Trophoblast cell (in vitro differentiated cells and primary cell): ENCODE results near the gene VPREB1.

Experiments used
- DNase-seq, 2 donors: peaks; one replicate each; pipeline ENCODE4 v3.0.0-alpha.2; 2016
- H2AFZ ChIP-seq: 2 replicates; pipeline ENCODE4 v1.6.1; 2013; ENCODE audit warnings: low read length, moderate library complexity, mild to moderate bottlenecking; ENCODE audit not compliant: insufficient read depth, poor library complexity
- H2AK5ac ChIP-seq: 2 replicates; pipeline ENCODE4 v1.6.1; 2013; ENCODE audit warnings: mild to moderate bottlenecking, low read length
- H2BK120ac ChIP-seq: 2 replicates; pipeline ENCODE4 v1.6.1; 2013; ENCODE audit warnings: low read length, mild to moderate bottlenecking, moderate library complexity; ENCODE audit not compliant: insufficient read depth, poor library complexity
- H2BK12ac ChIP-seq: 2 replicates; pipeline ENCODE4 v1.6.1; 2013; ENCODE audit warnings: mild to moderate bottlenecking, low read length, moderate library complexity
- H2BK5ac ChIP-seq: 2 replicates; pipeline ENCODE4 v1.6.1; 2013; ENCODE audit warnings: low read length, low read depth, moderate library complexity, mild to moderate bottlenecking; ENCODE audit not compliant: poor library complexity
- H3K14ac ChIP-seq: 2 replicates; pipeline ENCODE4 v1.6.1; 2013; ENCODE audit warnings: mild to moderate bottlenecking, low read length
- H3K18ac ChIP-seq: 2 replicates; pipeline ENCODE4 v1.6.1; 2013; ENCODE audit warnings: mild to moderate bottlenecking, low read length
- H3K23ac ChIP-seq: 2 replicates; pipeline ENCODE4 v1.6.1; 2013; ENCODE audit warnings: low read length
- H3K27ac ChIP-seq: 2 replicates; pipeline ENCODE4 v1.5.1; 2013; ENCODE audit warnings: low read depth, mild to moderate bottlenecking, inconsistent platforms, low read length, moderate library complexity
- H3K27me3 ChIP-seq: 2 replicates; pipeline ENCODE4 v1.6.1; 2013; ENCODE audit warnings: inconsistent platforms, mild to moderate bottlenecking, low read length, moderate library complexity; ENCODE audit not compliant: insufficient read depth
- H3K36me3 ChIP-seq, 2 experiments: 1 replicate in 1 of 2; 2 replicates in 1 of 2; pipeline ENCODE4 v1.6.1; 2013; ENCODE audit warnings: low read length in 2 of 2, mild to moderate bottlenecking in 2 of 2, moderate library complexity in 1 of 2; ENCODE audit not compliant: insufficient read depth in 2 of 2, control insufficient read depth in 1 of 2
- H3K4ac ChIP-seq: 2 replicates; pipeline ENCODE4 v1.6.1; 2013; ENCODE audit warnings: low read depth, mild to moderate bottlenecking, low read length, moderate library complexity
- H3K4me1 ChIP-seq, 2 experiments: 1 replicate in 1 of 2; 2 replicates in 1 of 2; pipeline ENCODE4 v1.6.1; 2013; ENCODE audit warnings: low read length in 2 of 2, mild to moderate bottlenecking in 2 of 2, moderate library complexity in 1 of 2; ENCODE audit not compliant: insufficient read depth in 2 of 2, control insufficient read depth in 1 of 2
- H3K4me2 ChIP-seq: 2 replicates; pipeline ENCODE4 v1.6.1; 2013; ENCODE audit warnings: inconsistent platforms, mild to moderate bottlenecking, low read length, moderate library complexity
- H3K4me3 ChIP-seq: 2 replicates; pipeline ENCODE4 v1.5.1; 2013; ENCODE audit warnings: mild to moderate bottlenecking, low read depth, low read length, inconsistent platforms
- H3K79me1 ChIP-seq: one replicate; pipeline ENCODE4 v1.6.1; 2013; ENCODE audit warnings: low read length
- H3K79me2 ChIP-seq: 2 replicates; pipeline ENCODE4 v1.6.1; 2013; ENCODE audit warnings: low read length, mild to moderate bottlenecking; ENCODE audit not compliant: control insufficient read depth, insufficient read depth, poor library complexity
- H3K9ac ChIP-seq: 2 replicates; pipeline ENCODE4 v1.6.1; 2013; ENCODE audit warnings: mild to moderate bottlenecking, low read length
- H3K9me3 ChIP-seq: 2 replicates; pipeline ENCODE4 v1.6.1; 2013; ENCODE audit warnings: low read depth, mild to moderate bottlenecking, control low read depth, inconsistent platforms, low read length; ENCODE audit not compliant: insufficient read depth
- H4K12ac ChIP-seq: 2 replicates; pipeline ENCODE4 v1.6.1; 2013; ENCODE audit warnings: low read depth, mild to moderate bottlenecking, low read length, moderate library complexity
- H4K8ac ChIP-seq: 2 replicates; pipeline ENCODE4 v1.6.1; 2013; ENCODE audit warnings: low read depth, mild to moderate bottlenecking, low read length, moderate library complexity
- H4K91ac ChIP-seq: one replicate; pipeline ENCODE4 v1.6.1; 2013; ENCODE audit warnings: low read depth, mild to moderate bottlenecking, low read length, moderate library complexity
- WGBS: extraction: QIAGEN DNeasy Blood & Tissue Kit; methylation state at CpG from one replicate; pipeline ENCODE4 v1.1.7; 2013; ENCODE audit warnings: missing lambda C conversion rate; ENCODE audit not compliant: insufficient read length, insufficient coverage; ENCODE audit errors: extremely low coverage; 5-methylcytosine and 5-hydroxymethylcytosine counted together

Gene VPREB1

GRCh38 chr22:22196833-22197477 lies 47.6 kb upstream of the VPREB1 start:
- Histone ChIP-seq H4K8ac (no peak overlapping the region), H2BK120ac (no peak overlapping the region), H3K9ac (no peak overlapping the region), H3K18ac (no peak overlapping the region), H2AFZ (no peak overlapping the region), H4K91ac (no peak overlapping the region), H3K4me2 (no peak overlapping the region), H3K23ac (no peak overlapping the region), H3K27me3 (no peaks in the 10 kb centered on the region), H2BK5ac (no peak overlapping the region), H3K9me3 (no peaks in the 10 kb centered on the region), H3K4me1 (no peaks in the 10 kb centered on the region), H3K36me3 (no peaks in the 10 kb centered on the region), H3K79me2 (no peaks in the 10 kb centered on the region), H3K14ac (no peak overlapping the region), H2AK5ac (no peak overlapping the region), H4K12ac (no peak overlapping the region), H3K27ac (no peak overlapping the region), H3K4ac (no peak overlapping the region), H3K79me1 (no peaks in the 10 kb centered on the region), H3K4me3 (no peak overlapping the region), H2BK12ac (no peak overlapping the region)
- no peak for DNase-seq
- WGBS, result no CpG with 5 or more reads among the region's 5 CpGs

GRCh38 chr22:22197993-22198402 lies 46.6 kb upstream of the VPREB1 start:
- no peak for DNase-seq
- H2BK5ac ChIP-seq, result no peak overlapping the region
- no peak overlapping the region for H3K18ac ChIP-seq
- H3K79me1 ChIP-seq, result no peaks in the 10 kb centered on the region
- H3K14ac ChIP-seq, result no peak overlapping the region
- no peak overlapping the region for H2BK12ac ChIP-seq
- no peak overlapping the region for H2BK120ac ChIP-seq
- H3K27me3 ChIP-seq, result no peaks in the 10 kb centered on the region
- H3K4me2 ChIP-seq, result no peak overlapping the region
- H3K27ac ChIP-seq, result no peak overlapping the region
- H3K9me3 ChIP-seq, result no peaks in the 10 kb centered on the region
- H4K12ac ChIP-seq, result no peak overlapping the region
- H3K4ac ChIP-seq, result no peak overlapping the region
- no peak overlapping the region for H3K23ac ChIP-seq
- no peak overlapping the region for H3K4me3 ChIP-seq
- no peak overlapping the region for H2AFZ ChIP-seq
- no peaks in the 10 kb centered on the region for H3K36me3 ChIP-seq
- H4K8ac ChIP-seq, result no peak overlapping the region
- no CpG with 5 or more reads among the region's 4 CpGs for WGBS
- H2AK5ac ChIP-seq, result no peak overlapping the region
- H3K79me2 ChIP-seq, result no peaks in the 10 kb centered on the region
- H4K91ac ChIP-seq, result no peak overlapping the region
- H3K9ac ChIP-seq, result no peak overlapping the region
- H3K4me1 ChIP-seq, result no peaks in the 10 kb centered on the region

GRCh38 chr22:22198751-22199150 lies 45.8 kb upstream of the VPREB1 start:
- Histone ChIP-seq H3K9ac (no peak overlapping the region), H4K8ac (no peak overlapping the region), H2BK12ac (no peak overlapping the region), H3K79me1 (no peaks in the 10 kb centered on the region), H3K36me3 (no peaks in the 10 kb centered on the region), H2AK5ac (no peak overlapping the region), H2BK120ac (no peak overlapping the region), H3K79me2 (no peaks in the 10 kb centered on the region), H3K4me1 (no peaks in the 10 kb centered on the region), H3K9me3 (no peaks in the 10 kb centered on the region), H3K4me2 (no peak overlapping the region), H3K14ac (no peak overlapping the region), H2AFZ (no peak overlapping the region), H3K27ac (no peak overlapping the region), H3K18ac (no peak overlapping the region), H3K4me3 (no peak overlapping the region), H2BK5ac (no peak overlapping the region), H3K23ac (no peak overlapping the region), H4K12ac (no peak overlapping the region), H3K4ac (no peak overlapping the region), H4K91ac (no peak overlapping the region), H3K27me3 (no peaks in the 10 kb centered on the region)
- DNase-seq, result no peak
- no CpG with 5 or more reads among the region's 4 CpGs for WGBS

GRCh38 chr22:22199634-22200033 lies 45.0 kb upstream of the VPREB1 start:
- no peak overlapping the region for H3K14ac ChIP-seq
- H3K27ac ChIP-seq, result no peak overlapping the region
- H4K91ac ChIP-seq, result no peak overlapping the region
- DNase-seq, result no peak
- no peak overlapping the region for H3K18ac ChIP-seq
- H2AK5ac ChIP-seq, result no peak overlapping the region
- H2BK12ac ChIP-seq, result no peak overlapping the region
- no peak overlapping the region for H2AFZ ChIP-seq
- H3K9me3 ChIP-seq, result no peaks in the 10 kb centered on the region
- H3K9ac ChIP-seq, result no peak overlapping the region
- H3K4me3 ChIP-seq, result no peak overlapping the region
- no peaks in the 10 kb centered on the region for H3K27me3 ChIP-seq
- no peak overlapping the region for H3K23ac ChIP-seq
- H3K4me2 ChIP-seq, result no peak overlapping the region
- no peak overlapping the region for H3K4ac ChIP-seq
- no peaks in the 10 kb centered on the region for H3K4me1 ChIP-seq
- no peaks in the 10 kb centered on the region for H3K79me1 ChIP-seq
- H3K36me3 ChIP-seq, result no peaks in the 10 kb centered on the region
- H3K79me2 ChIP-seq, result no peaks in the 10 kb centered on the region
- no peak overlapping the region for H2BK120ac ChIP-seq
- no peak overlapping the region for H4K8ac ChIP-seq
- no CpG with 5 or more reads among the region's 2 CpGs for WGBS
- no peak overlapping the region for H4K12ac ChIP-seq
- no peak overlapping the region for H2BK5ac ChIP-seq
